GM12875 (cell line): ENCODE measurements around the gene ZBTB38.

Experiments used
- H3K4me3 ChIP-seq: one replicate; pipeline ENCODE4 v1.5.1; 2011; ENCODE audit warnings: low read depth, low read length, control low read depth
- TF ChIP-seq, protein P1 (sequence below): IDR thresholded peaks from 2 replicates; pipeline ENCODE4 v1.5.1; 2011; ENCODE audit warnings: low read depth, mild to moderate bottlenecking, control low read depth, inconsistent platforms, low read length, moderate library complexity, borderline replicate concordance; ENCODE audit not compliant: insufficient read depth

Gene ZBTB38

DNA sequence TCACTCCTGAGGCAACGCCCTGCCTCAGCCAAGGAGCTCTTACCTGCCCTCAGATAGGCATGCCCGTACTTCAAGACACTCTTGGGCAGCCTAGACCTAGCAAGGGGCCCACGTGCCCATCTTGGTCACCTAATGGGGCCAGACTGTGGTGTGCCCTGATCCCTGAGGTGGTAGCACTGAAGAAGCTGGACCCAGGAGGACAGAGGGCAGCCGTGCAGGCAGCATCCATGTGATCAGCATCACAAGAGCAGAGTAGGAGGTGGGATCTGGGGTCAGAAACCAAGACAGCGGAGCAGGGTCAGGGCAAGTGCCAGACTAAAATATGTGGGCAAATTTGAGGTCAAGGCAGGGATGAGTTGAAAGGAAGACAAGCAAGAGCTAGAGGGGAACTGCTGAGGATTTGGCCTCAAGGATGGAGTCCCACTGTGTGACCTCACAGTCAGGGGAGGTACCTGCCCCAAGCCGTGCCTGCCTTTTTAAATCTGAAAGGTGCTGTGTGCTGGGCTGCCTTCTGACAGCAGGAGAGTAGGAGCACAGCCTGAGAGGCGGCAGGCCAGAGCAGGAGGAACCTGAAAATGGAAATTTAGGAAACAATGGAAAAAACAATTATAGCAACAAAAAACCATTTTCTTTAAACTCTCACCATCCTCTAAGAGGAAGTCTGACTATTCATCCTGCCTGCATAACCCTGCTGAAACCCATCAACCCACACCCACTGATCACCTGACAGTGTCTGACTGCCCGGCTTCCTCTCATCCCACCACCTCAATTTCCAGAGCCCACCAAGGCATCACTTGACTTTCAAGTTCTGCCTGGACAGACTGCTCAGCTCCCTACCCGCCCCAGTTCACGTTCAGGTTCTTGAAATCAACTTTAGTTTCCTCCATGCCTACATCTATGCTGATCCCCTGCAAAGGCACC is 7.3 kb downstream of the ZBTB38 start:
- TF ChIP-seq, protein P1, sequence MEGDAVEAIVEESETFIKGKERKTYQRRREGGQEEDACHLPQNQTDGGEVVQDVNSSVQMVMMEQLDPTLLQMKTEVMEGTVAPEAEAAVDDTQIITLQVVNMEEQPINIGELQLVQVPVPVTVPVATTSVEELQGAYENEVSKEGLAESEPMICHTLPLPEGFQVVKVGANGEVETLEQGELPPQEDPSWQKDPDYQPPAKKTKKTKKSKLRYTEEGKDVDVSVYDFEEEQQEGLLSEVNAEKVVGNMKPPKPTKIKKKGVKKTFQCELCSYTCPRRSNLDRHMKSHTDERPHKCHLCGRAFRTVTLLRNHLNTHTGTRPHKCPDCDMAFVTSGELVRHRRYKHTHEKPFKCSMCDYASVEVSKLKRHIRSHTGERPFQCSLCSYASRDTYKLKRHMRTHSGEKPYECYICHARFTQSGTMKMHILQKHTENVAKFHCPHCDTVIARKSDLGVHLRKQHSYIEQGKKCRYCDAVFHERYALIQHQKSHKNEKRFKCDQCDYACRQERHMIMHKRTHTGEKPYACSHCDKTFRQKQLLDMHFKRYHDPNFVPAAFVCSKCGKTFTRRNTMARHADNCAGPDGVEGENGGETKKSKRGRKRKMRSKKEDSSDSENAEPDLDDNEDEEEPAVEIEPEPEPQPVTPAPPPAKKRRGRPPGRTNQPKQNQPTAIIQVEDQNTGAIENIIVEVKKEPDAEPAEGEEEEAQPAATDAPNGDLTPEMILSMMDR, result no peak
- H3K4me3 ChIP-seq, result no peak overlapping the region

DNA sequence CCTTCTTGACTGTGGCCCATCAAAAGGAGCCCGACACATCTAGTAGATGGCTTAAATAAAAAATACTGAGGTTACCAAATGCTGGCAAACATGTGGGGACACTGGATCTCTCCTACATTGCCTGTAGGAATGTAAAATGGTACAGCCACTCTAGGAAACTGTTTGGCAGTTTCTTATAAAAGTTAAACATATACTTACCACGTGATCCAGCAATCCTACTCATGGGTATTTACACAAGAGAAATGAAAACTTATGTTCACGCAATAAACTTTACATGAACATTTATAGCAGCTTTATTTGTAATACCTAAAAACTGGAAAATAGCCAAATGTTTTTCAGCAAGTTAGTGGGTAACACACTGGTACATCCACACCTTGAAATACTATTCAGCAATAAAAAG is 9.1 kb downstream of the ZBTB38 start:
- TF ChIP-seq, protein P1, result no peak
- H3K4me3 ChIP-seq, result no peak overlapping the region

DNA sequence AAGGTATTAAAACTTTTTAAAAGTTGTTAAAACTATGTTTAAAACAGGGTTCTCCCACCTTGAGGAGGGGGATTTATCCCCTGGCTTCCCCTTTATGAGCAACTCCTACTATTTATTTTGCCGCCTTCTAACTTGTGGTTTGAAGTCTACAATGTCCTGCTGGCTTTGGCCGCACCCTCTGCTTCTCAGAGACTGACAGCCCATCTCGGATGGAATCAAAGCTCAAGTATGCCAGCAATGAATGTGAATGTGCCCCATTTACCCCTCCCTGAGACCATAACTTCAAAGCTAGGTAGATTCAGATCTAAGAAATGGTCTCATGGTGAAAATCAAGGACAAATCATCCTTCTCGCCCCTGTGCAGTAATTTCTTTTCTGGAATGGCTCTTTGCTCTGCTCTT is 10.3 kb downstream of the ZBTB38 start:
- no peak overlapping the region for H3K4me3 ChIP-seq
- TF ChIP-seq, protein P1, result no peak

DNA sequence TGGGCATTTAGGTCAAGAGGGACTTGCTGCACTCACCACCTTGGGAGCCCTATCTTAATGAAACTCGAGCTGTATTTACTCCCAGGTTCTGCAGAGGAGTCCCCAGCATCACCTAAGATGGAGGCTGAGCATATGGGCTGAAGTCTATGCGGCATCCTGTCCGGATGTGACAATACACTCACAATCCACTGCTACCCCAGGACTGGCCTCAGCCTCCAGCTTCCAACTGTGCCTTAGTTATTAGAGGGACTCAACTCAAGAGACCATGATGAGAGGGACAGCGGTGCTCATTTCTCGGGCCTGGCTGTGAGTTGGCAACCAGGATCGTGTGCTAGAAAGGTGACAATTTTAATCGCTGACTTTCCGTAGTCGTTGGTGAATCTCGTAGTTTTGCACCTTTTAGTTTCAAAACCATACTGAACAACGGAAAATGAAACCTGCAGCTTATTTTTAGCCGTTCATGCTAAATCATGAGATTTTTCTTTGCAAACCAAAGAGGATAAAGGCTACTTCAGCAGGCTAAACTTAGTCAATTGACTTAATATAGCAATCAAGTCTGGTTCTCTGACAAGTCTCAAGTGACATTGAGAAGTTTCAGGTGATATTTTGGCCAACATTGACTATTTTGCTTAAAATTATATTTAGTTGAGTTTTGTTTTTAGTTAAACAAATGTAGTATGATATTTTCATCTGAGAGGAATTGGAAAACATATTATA is 11.1 kb downstream of the ZBTB38 start:
- no peak overlapping the region for H3K4me3 ChIP-seq
- TF ChIP-seq, protein P1, result no peak

DNA sequence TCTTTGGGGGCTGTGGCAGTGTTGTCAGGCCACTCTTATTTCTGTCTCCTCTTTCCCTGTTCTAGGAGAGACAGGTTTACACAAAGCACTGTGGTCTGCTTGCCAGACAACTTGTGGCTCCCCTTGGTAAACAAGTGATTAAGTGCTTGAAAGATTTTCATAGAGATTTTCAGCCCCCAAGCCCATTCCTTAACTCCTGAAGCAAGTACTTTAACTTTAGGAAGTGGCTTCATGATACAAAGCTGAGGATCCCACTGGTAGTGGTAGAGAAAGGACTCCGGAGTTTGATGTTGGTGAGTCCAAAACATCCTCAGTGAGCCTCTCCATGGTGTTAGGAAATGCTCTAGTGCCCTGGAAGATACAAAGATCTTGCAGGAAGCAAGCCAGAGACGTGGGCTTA is 12.0 kb downstream of the ZBTB38 start:
- TF ChIP-seq, protein P1, result no peak

DNA sequence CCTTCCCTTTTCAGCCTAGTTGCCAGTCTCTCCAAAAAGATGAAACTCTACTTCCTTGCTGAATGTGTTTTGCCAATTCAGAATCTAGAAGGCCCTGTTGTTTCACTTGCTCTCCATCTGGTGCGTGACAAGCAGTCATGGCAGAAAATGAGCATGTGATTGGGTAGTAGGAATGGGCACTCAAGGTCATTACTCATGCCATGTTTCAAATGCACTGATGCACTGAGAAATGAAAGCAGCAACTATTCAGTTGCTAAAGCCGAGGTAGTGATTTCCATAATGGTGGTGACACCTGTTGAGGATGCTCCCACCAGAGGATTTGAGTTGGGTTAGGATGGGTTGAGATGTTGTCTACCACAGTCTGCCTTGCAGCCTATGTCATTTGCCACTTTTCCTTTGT is 12.7 kb downstream of the ZBTB38 start:
- H3K4me3 ChIP-seq, result no peak overlapping the region
- TF ChIP-seq, protein P1, result no peak

More for the DNA sequence above, 12.0 kb downstream of the ZBTB38 start:
- H3K4me3 ChIP-seq, result no peak overlapping the region
